AG09319 (cell line): ENCODE measurements around the gene PDK2.

Experiments
- DNase-seq: peaks from one replicate; pipeline ENCODE4 v3.0.0-alpha.2; 2010; ENCODE audit warnings: low read depth; ENCODE audit errors: extremely low read depth
- TF ChIP-seq, protein P1 (sequence below): IDR thresholded peaks from 2 replicates; pipeline ENCODE4 v1.5.1; 2011; ENCODE audit warnings: low read depth, mild to moderate bottlenecking, inconsistent platforms, low read length, moderate library complexity

The PDK2 gene

DNA sequence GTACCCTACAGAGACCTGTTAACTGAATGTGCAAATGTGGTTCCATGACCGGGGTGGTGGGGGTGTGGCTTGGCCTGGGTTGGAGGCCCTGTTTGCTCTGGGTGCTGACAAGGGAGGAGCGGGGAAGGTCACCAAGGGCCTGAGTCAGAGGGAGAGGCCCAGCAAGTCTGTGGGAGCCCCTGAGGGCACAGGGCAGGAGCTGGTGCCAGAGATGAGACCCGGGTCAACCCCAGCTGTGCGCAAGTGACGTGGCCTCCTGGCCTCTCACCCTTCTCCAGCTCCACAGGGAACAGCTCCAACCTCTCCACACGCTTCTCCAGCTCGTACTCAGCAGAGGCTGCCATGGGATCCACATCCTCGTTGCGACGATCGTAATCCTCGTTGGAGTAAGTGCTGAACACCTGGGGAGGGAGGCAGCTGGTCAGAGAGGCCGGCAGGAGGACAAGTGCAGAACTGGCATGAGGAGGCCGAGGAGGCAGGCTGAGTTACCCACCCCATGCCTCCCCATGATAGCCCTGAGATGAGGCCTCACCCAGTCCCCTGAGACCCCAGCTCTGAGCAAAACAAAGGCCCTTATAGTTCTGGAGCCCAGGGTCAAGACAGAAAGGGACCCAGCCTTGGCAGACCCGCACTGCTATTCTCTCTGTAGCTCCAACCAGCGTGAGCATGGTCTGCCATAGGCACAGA, 49.8 kb downstream of the PDK2 start:
- TF ChIP-seq, protein P1, sequence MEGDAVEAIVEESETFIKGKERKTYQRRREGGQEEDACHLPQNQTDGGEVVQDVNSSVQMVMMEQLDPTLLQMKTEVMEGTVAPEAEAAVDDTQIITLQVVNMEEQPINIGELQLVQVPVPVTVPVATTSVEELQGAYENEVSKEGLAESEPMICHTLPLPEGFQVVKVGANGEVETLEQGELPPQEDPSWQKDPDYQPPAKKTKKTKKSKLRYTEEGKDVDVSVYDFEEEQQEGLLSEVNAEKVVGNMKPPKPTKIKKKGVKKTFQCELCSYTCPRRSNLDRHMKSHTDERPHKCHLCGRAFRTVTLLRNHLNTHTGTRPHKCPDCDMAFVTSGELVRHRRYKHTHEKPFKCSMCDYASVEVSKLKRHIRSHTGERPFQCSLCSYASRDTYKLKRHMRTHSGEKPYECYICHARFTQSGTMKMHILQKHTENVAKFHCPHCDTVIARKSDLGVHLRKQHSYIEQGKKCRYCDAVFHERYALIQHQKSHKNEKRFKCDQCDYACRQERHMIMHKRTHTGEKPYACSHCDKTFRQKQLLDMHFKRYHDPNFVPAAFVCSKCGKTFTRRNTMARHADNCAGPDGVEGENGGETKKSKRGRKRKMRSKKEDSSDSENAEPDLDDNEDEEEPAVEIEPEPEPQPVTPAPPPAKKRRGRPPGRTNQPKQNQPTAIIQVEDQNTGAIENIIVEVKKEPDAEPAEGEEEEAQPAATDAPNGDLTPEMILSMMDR = no peak
- DNase-seq = no peak

DNA sequence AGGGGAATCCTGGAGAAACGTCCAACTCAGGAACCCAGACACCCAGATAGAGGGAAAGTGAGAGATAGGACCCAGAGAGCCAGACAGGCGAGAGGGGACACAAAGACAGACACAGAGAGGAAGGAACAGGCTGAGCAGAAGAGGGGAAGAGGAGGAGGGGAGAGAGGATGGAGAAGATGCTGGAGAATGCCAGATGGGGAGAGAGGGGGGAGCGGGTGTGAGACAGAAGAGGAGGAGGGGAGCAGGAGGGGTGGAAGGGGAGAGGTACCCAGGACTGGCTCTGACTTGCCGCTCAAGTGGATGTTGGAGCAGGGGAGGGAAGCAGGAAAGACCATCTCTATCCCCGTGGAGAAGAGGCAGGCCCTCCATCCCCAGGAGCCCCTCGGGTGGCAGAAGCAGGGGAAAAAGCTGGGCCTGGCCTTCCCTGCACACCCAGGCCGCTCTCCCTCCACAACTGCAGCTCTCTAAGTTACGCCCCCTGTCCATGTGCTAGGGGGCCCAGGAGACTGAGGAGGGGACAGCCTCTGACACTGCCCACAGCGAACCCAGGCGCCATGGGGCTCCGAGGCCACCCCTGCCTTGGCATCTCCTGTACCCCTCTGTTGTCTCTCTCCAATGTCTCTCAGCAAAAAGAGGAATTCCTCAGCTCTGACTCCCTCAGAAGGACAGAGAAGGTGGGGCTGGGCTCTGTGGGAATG, 50.5 kb downstream of the PDK2 start:
- no peak for DNase-seq

DNA sequence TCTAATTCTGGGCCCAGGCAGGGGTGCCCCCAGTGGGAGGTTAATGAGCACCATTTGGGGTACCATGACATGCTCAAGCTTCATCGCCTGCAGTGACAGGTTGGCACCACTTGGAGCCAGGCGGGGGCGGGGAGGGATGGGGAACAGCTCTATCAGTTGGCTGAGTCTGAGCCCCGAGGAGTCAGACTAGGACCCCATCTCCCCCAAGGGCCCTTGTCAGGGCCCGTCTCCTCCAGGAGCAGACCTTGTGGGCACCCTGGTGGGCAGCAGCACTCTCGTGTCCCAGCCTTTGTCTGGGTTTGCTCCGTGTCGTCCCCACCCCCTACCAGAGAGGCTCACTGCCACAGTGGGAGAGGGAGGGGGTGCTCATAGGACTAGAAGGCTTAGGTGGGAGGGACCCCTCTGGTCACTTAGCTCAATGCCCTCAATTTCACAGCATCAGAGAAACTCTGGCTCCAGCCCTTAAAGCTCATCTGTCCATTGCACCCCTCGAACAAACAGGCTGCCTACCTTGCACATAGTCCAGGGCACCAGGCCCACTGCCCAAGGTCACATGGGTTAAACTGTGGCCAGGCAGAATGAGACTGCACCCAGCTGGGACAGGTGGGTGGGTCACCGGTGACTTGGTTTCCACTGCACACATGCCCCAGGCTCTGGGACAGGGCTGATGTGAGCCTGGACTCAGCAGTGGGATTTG, 51.2 kb downstream of the PDK2 start:
- no peak for DNase-seq
- TF ChIP-seq, protein P1 = no peak

More for the DNA sequence above, 50.5 kb downstream of the PDK2 start:
- TF ChIP-seq, protein P1 = no peak

DNA sequence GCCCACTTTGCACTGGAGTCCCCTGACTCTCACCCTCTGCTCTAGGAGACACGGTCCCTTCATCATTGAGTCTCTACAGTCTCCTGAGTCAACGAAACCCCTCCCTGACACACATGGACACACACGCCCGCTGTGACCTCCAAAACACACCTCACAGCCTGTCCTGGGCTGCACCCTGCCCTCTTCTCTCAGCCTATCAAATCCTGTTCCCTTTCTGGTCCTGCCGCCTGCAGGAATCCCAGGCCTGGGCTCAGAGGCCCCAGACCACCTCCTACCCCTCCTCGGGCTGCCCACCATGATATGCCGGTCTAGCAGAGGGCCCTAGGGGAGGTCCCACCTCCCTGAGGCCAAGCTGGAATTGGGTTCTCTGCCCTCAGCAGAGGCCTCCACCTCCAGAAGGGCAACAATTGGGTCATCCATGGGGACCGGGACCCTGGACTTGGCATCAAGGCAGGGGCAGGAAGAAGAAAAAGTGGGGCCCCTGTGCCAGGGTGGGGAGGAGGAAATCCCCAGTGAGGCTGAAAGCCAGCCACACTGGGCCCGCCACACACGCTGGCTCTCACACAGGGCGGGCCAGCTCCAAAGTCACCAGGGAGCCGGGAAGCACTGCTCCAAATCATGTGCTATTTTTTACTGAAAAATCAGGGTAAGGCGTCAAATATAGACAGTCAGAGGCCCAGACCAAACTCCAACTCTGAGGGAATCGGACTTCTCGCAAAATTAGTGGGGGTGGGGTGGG, 51.9 kb downstream of the PDK2 start:
- no peak for DNase-seq
- TF ChIP-seq, protein P1 = no peak

DNA sequence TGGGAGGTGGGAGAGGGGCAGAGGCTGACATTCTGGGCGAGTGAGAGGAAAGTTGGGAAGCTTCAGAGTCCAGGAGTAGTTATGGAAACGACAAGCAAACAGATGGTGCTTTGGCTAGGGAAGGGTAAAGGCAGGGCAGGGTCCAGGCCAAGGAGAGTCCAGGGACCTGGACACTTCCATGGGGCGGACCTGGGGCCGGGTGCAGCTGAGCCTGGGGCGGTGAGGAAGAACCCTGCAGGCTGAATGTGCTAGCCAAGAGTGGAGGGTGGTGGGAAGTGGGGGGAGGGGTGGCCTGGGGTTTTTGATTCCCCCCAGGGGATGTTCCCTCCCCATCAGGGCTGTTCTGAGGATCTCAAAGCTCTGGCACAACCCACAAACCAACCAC, 52.7 kb downstream of the PDK2 start:
- DNase-seq = no peak
- TF ChIP-seq, protein P1 = no peak

DNA sequence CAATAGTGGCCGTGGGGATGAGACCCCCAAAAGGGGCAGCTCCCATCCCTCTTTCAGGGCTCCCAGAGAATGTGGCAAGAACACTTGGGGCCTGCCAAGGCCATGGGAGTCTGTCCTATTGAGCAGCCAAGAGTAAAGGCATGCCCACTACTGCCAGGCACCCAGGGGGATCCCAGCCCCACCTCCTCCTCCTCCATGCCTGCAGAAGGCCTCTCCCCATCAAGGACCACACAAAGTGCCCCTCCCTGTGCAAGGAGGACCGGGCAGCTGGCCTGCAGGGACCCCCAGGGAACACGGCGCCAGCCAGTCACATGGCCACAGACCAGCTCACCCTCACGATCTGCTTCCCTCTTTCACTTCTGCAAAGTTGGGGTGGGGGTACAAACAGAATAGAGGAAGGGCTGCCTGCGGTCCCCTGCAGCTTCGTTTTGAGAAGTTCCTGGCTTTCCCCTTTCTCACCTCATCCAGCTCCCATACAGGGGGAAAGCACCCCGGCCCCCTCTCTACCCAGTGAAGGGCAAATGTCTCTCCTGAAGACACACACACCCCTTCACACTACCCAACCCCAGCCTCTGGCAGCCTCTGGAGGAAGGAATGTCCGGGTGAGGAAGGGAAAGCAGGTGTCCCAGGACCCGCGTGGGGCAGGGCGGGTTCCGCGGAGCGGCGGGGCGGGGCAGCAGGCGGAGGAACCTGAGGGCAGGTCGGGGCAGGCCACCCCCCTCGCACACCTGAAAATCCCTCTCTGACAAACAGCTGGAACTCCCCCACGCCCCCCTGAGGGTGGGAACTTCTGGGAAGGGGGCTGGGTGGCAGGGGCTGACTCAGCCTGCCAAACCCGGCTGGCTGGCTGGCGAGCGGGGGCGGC, 53.3 kb downstream of the PDK2 start:
- TF ChIP-seq, protein P1 = peak; percentile 31
- DNase-seq = no peak
